Brain microvascular endothelial cell (primary cell): ENCODE measurements around the gene GPR89B.
"Not testable (repeated sequence)": the region's sequence is repeated elsewhere in the genome, so short reads cannot be mapped to it uniquely, and the experiment has no call there.

Source experiments
- DNase-seq: peaks from one replicate; pipeline ENCODE4 v3.0.0-alpha.2; 2020
- H3K27ac ChIP-seq: fragments of 250-450 bp; sonication (Bioruptor Pico); 2 replicates; pipeline ENCODE4 v1.5.1; 2020; ENCODE audit warnings: mild to moderate bottlenecking, moderate library complexity
- H3K27me3 ChIP-seq: fragments of 250-450 bp; sonication (Bioruptor Pico); replicated peaks from 2 replicates; pipeline ENCODE4 v1.5.1; 2020; ENCODE audit warnings: mild to moderate bottlenecking
- H3K36me3 ChIP-seq: fragments of 250-450 bp; sonication (Bioruptor Pico); replicated peaks from 2 replicates; pipeline ENCODE4 v1.5.1; 2020; ENCODE audit warnings: mild to moderate bottlenecking
- H3K4me3 ChIP-seq: 2 replicates; pipeline ENCODE4 v1.5.1; 2011; ENCODE audit warnings: low read depth, mild to moderate bottlenecking, control low read depth, low read length, moderate library complexity
- in situ Hi-C: cut with HindIII; loops from 2 replicates; pipeline ENCODE4 v1.10.0; 2017; ENCODE audit warnings: low sequenced_read_pairs, low pct_ligation_motif_present

The GPR89B gene

DNA sequence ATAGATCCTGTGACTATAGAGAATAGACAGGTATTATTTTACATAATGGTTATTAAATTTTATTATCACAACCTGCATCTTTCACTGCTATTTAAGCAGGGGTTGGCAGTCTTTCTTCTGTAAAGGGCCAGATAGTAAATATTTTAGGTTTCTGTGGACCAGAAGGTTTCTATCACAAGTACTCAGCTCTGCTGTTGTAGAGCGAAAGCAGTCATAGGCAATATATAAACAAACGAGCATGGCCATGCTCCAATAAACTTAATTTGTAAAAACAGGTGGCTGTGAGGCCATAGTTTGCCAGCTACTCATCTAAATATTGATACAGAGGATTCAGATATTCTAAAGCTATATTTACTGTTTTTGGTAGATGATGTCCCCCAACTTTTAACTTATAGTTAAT, 12.2 kb downstream of the GPR89B start:
- H3K36me3 ChIP-seq, H3K27ac ChIP-seq, DNase-seq, H3K27me3 ChIP-seq, H3K4me3 ChIP-seq, in situ Hi-C loops: not testable (repeated sequence)

DNA sequence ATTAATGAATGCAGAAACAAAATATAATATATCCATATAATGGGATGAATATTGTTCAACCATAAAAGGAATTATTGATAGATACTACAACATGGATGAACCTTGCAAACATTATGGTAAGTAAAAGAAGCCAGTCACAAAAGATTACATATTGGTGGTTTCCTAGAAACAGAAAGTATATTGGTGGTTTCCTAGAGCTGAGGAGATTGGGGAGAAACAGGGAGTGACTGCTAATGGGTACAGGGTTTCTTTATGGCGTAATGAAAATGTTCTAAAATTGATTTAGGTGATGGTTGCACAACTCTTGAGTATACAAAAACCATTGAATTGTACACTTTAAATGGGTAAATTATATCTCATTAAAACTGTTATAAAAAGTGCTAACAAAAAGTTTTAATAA, 14.3 kb downstream of the GPR89B start:
- H3K27me3 ChIP-seq, H3K36me3 ChIP-seq, in situ Hi-C loops: not testable (repeated sequence)

DNA sequence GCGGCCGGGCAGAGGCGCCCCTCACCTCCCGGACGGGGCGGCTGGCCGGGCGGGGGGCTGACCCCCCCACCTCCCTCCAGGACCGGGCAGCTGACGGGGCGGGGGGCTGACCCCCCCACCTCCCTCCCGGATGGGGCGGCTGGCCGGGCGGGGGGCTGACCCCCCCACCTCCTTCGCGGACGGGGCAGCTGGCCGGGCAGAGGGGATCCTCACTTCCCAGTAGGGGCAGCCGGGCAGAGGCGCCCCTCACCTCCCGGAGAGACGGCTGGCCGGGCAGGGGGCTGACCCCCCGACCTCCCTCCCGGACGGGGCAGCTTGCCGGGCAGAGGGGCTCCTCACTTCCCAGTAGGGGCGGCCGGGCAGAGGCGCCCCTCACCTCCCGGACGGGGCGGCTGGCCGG, 21.3 kb downstream of the GPR89B start:
- H3K36me3 ChIP-seq, in situ Hi-C loops, H3K27me3 ChIP-seq, DNase-seq, H3K27ac ChIP-seq, H3K4me3 ChIP-seq: not testable (repeated sequence)

More for the DNA sequence above, 14.3 kb downstream of the GPR89B start:
- H3K4me3 ChIP-seq, DNase-seq, H3K27ac ChIP-seq: not testable (repeated sequence)

DNA sequence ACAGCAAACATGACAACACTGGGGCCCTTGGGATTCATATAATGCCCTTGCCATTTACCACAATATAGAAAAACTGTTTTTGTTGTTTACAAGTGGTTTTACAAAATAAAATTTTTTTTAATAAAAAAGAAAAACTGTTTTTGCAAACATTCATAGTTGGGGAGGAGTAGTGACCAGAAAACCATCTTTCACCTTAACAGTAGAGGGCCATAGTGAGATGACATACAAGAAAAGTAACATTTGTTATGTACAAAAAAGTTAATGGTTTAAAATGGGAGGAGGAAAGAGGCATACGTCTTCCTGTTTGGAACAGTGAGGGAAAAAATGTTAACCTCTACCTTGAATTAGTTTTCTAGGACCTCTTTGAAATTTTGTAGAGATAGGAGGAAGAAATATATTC, 30.7 kb downstream of the GPR89B start:
- DNase-seq, H3K27me3 ChIP-seq, H3K27ac ChIP-seq, H3K36me3 ChIP-seq, H3K4me3 ChIP-seq, in situ Hi-C loops: not testable (repeated sequence)

DNA sequence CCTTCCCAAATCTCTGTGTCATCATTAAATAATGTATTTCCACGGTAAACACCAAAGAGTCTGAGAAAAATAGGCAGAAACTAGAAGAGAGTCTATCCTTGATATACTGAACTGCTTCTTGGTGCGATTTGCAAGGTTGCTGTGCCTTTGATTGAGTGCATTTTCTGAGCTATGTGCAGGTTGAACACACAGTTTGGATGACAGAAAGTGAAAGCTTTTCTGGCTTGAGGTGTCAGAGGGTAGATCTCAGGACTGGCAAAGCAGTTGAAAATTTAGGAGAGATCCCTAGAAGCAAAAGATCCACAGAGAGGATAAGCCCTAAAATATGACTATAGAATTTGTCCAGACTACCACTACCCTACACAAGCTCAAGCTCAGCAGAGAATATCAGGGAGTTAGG, 31.5 kb downstream of the GPR89B start:
- H3K27ac ChIP-seq, DNase-seq, H3K27me3 ChIP-seq, H3K4me3 ChIP-seq, in situ Hi-C loops, H3K36me3 ChIP-seq: not testable (repeated sequence)

DNA sequence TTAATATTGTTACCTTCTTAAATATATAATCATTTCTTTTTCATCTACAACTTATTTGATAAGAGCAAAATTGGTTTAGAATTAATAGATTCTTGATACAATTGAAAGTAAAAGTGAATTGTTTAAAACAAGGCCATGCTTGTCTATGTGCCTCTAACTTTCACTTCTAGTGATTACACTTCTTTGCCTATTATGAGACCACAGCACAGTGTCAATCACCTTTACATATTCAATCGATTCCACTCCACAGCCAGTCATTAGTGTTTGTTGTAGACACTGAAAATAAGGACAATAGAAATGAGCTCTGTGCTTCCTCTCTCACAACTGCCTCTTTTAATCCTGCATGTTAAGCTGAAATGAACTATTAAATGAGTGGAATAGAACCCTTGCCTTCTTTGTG, 36.4 kb downstream of the GPR89B start:
- DNase-seq, H3K27me3 ChIP-seq, in situ Hi-C loops, H3K27ac ChIP-seq, H3K4me3 ChIP-seq, H3K36me3 ChIP-seq: not testable (repeated sequence)

DNA sequence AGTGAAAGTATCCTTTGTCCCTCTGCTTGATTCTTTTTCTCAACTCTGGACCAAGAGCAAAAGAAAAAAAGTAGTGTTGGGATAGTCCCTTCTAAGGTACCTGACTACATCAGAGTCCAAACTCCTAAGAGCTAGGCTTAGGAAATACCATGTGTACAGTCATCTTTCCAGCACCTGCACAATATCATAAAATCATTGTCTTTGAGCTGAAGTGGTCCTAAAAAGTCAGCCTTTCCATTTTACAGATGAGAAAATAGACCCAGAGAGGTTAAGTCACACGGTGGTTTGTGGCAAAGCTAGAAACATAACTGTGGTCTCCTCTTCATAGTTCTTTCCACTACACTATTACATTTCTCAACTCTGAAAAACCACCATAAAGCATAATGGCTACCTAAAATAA, 38.4 kb downstream of the GPR89B start:
- DNase-seq, H3K4me3 ChIP-seq, H3K27me3 ChIP-seq, in situ Hi-C loops, H3K36me3 ChIP-seq, H3K27ac ChIP-seq: not testable (repeated sequence)

DNA sequence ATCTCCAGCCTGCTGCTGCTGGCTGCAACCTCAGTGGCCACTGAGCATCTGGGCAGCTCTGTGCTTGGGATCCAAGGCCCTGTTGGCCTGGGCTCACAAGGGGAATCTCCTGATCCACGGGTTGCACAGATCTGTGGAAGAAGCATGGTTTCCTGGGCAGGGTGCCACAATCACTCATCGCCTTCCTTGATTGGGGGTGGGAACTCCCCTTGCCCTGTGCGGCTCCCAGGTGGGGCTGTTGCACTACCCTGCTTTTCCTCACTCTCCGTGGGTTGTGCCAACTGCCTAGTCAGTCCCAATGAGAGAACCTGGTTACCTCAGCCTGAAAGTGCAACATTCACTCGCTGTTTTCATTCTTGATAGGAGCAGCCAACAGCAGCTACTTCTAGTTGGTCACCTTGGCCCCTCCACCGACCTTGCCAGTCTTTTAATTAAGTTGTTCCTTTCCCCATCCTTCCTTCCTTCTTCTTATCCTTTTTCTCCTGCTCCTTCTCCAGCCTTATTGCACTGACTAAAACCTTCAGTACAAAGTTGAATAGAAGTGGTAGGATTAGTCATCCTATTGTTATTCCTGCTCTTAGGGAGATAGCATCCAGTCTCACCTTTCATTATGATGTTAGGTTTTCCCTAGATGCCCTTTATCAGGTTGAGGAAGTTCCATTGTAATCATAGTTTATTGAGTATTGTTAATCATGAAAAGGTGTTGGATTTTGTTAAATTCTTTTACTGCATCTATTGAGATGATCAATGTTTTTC, 50.9 kb downstream of the GPR89B start:
- H3K36me3 ChIP-seq, H3K4me3 ChIP-seq, H3K27ac ChIP-seq, H3K27me3 ChIP-seq, DNase-seq, in situ Hi-C loops: not testable (repeated sequence)

DNA sequence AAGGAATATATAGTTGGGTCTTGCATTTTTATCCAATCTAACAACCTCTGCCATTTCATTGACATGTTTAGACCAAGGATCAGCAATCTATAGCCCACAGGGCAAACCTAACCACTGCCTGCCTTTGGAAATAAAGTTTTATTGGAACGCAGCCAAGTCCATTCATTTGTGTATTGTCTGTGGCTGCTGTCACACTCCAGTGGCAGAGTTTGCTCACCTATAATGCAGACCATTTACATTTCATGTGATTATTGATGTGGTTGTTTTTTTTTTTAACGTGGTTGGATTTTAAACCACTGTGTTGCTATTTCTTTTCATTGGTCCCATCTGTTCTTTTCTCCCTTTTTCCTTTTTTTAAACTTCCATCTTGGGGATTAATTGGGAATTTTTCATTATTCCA, 57.2 kb downstream of the GPR89B start:
- in situ Hi-C loops, H3K4me3 ChIP-seq, H3K36me3 ChIP-seq, H3K27ac ChIP-seq, H3K27me3 ChIP-seq, DNase-seq: not testable (repeated sequence)

DNA sequence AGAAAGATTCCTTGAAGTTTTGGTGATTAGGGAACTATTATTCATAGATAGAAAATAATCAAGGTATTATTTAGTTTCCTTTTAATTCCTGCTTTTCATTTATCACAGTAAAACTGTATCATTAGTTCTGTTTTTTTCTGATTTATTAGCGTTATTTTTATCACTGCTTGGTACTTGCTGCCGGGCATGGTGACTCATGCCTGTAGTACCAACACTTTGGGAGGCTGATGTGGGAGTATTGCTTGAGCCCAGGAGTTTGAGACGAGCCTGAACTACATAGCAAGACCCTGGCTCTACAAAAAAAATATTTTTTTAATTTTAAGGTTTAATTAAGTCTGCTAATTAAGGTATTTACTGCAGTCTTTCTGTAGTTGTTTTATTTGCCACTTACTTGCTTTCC, 59.7 kb downstream of the GPR89B start:
- H3K4me3 ChIP-seq, H3K27me3 ChIP-seq, in situ Hi-C loops, H3K27ac ChIP-seq, H3K36me3 ChIP-seq, DNase-seq: not testable (repeated sequence)

DNA sequence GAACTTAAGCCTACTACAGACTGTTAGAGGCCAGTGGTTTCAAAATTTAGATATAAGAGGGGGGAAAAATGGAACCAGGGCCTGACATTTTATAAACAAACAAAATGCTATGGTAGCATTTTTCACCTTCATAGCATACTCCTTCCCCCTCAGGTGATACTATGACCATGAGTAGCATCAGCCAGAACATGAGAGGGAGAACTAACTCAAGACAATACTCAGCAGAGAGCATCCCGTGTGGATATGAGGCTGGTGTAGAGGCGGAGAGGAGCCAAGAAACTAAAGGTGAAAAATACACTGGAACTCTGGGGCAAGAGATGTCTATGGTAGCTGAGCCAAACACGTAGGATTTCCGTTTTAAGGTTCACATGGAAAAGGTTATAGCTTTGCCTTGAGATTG, 64.7 kb downstream of the GPR89B start:
- in situ Hi-C loops, DNase-seq, H3K27ac ChIP-seq, H3K36me3 ChIP-seq, H3K27me3 ChIP-seq, H3K4me3 ChIP-seq: not testable (repeated sequence)

DNA sequence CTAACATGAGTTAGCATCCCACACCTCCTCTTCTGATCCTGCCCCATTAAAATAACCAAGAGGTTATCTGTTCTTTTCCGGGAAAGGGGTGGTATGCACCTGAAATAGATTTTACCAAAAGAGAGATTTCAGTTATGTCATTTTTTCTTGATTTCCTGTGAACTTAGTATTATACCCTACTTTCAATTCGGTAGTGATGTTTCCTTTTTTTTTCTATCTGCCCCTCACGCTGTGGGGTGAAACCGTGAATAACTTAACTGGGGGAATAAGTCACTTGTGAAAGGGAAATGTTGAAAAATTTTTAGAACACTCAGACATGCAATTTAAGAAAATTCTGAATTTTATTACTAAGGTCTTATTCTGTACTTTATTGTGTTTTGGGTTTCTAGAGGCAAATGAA, 65.2 kb downstream of the GPR89B start:
- H3K4me3 ChIP-seq, in situ Hi-C loops, H3K36me3 ChIP-seq, DNase-seq, H3K27me3 ChIP-seq, H3K27ac ChIP-seq: not testable (repeated sequence)

DNA sequence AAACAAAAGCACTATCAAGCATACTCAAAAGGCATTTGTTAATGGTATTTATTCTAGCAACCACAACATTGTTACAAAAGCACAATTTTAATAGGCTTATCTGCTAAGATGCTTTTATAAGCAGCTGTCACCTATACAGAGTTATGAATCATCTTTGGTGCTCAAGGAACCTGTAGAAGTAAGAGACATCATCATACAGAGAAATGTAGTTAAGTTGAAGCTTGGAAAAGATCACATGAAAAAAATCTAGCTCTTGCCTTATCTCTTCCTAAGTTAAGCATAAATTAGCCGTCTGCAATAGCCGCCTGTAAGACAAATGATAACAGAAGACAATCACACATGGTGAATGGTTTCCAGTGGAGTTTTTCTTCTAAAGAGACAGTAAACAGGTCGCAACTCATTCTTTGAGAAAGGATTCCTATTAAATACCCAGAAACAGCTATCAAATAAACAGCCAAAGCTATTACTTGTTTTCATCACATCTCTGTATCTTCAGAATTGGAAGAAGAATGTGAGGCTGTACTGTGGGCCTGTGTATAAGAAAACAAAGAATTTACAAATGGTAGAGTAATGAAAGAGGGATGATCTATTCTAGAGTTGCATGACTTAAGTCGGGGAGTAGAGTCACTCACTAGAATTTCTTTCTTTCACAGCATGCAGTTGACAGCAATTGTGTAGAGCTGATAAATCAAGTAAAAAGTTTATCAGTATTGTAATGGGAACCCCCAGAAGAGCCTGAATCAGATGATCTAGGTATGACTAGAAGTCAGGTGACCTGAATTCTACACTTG, 65.8 kb downstream of the GPR89B start:
- in situ Hi-C loops: not testable (repeated sequence)

DNA sequence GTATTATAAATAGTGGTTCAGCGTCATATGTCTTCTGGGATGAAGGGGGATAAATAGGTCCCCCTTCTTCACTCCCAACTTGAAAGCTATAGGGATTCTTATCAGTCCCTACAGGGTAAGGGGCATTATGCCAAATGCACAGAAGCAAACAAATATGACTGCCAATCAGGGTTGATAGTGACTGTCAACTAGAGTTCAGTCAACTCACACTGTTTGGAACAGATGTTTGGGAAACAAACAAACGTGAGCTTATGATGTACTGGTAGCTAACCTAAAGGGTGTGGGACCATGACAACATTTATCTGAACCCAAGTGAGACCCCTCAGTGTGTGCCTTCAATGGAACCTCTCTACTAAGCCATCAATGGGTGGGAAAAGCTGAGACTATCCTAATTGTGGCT, 67.9 kb downstream of the GPR89B start:
- H3K36me3 ChIP-seq, H3K4me3 ChIP-seq, H3K27me3 ChIP-seq, H3K27ac ChIP-seq, in situ Hi-C loops, DNase-seq: not testable (repeated sequence)

More for the DNA sequence above, 65.8 kb downstream of the GPR89B start:
- H3K36me3 ChIP-seq, H3K27ac ChIP-seq, H3K27me3 ChIP-seq, H3K4me3 ChIP-seq, DNase-seq: not testable (repeated sequence)

DNA sequence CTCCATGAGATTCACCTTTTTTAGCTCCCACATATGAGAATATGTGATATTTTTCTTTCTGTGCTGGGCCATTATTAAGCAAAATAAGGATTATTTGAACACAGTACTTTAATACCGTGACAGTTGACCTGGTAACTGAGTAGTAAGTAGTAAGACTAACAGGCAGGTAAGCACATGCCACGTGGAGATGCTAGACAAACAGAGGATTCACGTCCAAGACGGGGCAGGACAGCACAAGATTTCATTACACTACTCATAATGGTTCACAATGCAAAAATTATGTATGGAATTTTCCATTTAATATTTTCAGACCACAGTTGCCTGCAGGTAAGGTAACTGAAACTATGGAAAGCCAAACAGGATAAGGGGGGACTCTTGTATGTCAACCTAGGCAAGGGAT, 79.5 kb downstream of the GPR89B start:
- in situ Hi-C loops, H3K4me3 ChIP-seq, H3K27ac ChIP-seq, H3K27me3 ChIP-seq, DNase-seq, H3K36me3 ChIP-seq: not testable (repeated sequence)
